Endothelial cell of umbilical vein (primary cell): ENCODE measurements around the gene RALGPS2. TPM values are rescaled to one million over a fixed set of nuclear protein-coding genes. Genes with fewer than 3 reads are reported as not detected.

ENCODE experiments used
- BruUV-seq: library from RNA; stranded (reverse); fragments of 400-500 nt; replicated peaks from 2 replicates; lab custom pipeline; 2021; lab: Mats Ljungman, UMichigan
- CTCF ChIA-PET: fragments of 300-600, 350-600 bp; sonication (Branson Sonifier 250); formaldehyde crosslinking; loops from one replicate; lab custom pipeline; 2021; ENCODE audit warnings: antibody characterized with exemption, inconsistent platforms; lab: Charles Lee
- POLR2A ChIA-PET: fragments of 300-600, 350-600 bp; sonication (Branson Sonifier 250); formaldehyde crosslinking; loops from one replicate; lab custom pipeline; 2021; ENCODE audit warnings: antibody characterized with exemption, inconsistent platforms; lab: Charles Lee
- DNase-seq: peaks from one replicate; pipeline ENCODE4 v3.0.0-alpha.2; 2011; ENCODE audit warnings: low read depth, low spot score
- FAIRE-seq: peaks from 2 replicates; lab custom pipeline; 2011; peaks lifted over from hg19 to GRCh38; lab: Jason Lieb, UNC
- H2AFZ ChIP-seq: 2 replicates; pipeline ENCODE4 v1.6.0; 2012; ENCODE audit warnings: low read depth, low read length, control low read depth, inconsistent platforms
- H3K27ac ChIP-seq: 2 replicates; pipeline ENCODE4 v1.5.1; 2011; ENCODE audit warnings: low read depth, mild to moderate bottlenecking, control low read depth, low read length, moderate library complexity; ENCODE audit not compliant: insufficient read depth
- H3K27me3 ChIP-seq, 2 experiments: 2 replicates each; pipeline versions ENCODE4 v1.6.0 to v1.6.1; 2011; ENCODE audit warnings: low read length in 2 of 2, mixed read lengths in 1 of 2; ENCODE audit not compliant: control insufficient read depth in 2 of 2, insufficient read depth in 2 of 2
- H3K36me3 ChIP-seq, 2 experiments: 2 replicates in 1 of 2; 3 replicates in 1 of 2; pipeline ENCODE4 v1.5.1; 2011; ENCODE audit warnings: low read length in 2 of 2, mild to moderate bottlenecking in 1 of 2, moderate library complexity in 1 of 2; ENCODE audit not compliant: control insufficient read depth in 2 of 2, insufficient read depth in 2 of 2; ENCODE audit errors: extremely low read depth in 1 of 2
- H3K4me1 ChIP-seq: 3 replicates; pipeline ENCODE4 v1.5.1; 2011; ENCODE audit warnings: mild to moderate bottlenecking, low read length; ENCODE audit not compliant: control insufficient read depth, insufficient read depth; ENCODE audit errors: extremely low read depth
- H3K4me2 ChIP-seq: 2 replicates; pipeline ENCODE4 v1.6.1; 2011; ENCODE audit warnings: low read length, control low read depth, mixed read lengths; ENCODE audit not compliant: insufficient read depth
- H3K4me3 ChIP-seq, 3 experiments: fragments of 200-600 bp in 1 of 3; sonication (generic), shearing (Covaris generic) in 1 of 3; replicated peaks in 1 of 3; 2 replicates each; pipeline ENCODE4 v1.5.1; 2011 to 2016; ENCODE audit warnings: control low read depth in 3 of 3, low read length in 3 of 3, mild to moderate bottlenecking in 2 of 3, inconsistent platforms in 1 of 3, low read depth in 1 of 3, moderate library complexity in 1 of 3; ENCODE audit not compliant: insufficient read depth in 1 of 3
- H3K79me2 ChIP-seq: 2 replicates; pipeline ENCODE4 v1.6.0; 2012; ENCODE audit warnings: low read length, inconsistent platforms; ENCODE audit not compliant: control insufficient read depth, insufficient read depth
- H3K9ac ChIP-seq: replicated peaks from 2 replicates; pipeline ENCODE3; 2011; ENCODE audit warnings: low read length, control low read depth; ENCODE audit not compliant: insufficient read depth; ENCODE audit errors: extremely low read depth
- H3K9me1 ChIP-seq: replicated peaks from 3 replicates; pipeline ENCODE4 v1.6.0; 2011; ENCODE audit warnings: mild to moderate bottlenecking, low read length; ENCODE audit not compliant: control insufficient read depth, insufficient read depth; ENCODE audit errors: extremely low read depth
- H3K9me3 ChIP-seq: replicated peaks from 2 replicates; pipeline ENCODE4 v1.5.1; 2012; ENCODE audit warnings: low read length, inconsistent platforms; ENCODE audit not compliant: control insufficient read depth, insufficient read depth
- H4K20me1 ChIP-seq: replicated peaks from 2 replicates; pipeline ENCODE3; 2011; ENCODE audit warnings: mild to moderate bottlenecking, low read length; ENCODE audit not compliant: control insufficient read depth, insufficient read depth; ENCODE audit errors: extremely low read depth
- EZH2 ChIP-seq: IDR thresholded peaks from 2 replicates; pipeline ENCODE4 v1.6.1; 2012; ENCODE audit warnings: borderline replicate concordance, low read depth, mild to moderate bottlenecking, moderate library complexity, low read length, inconsistent platforms; ENCODE audit not compliant: severe bottlenecking
- FOS ChIP-seq: IDR thresholded peaks from 2 replicates; pipeline ENCODE4 v1.6.1; 2011; ENCODE audit warnings: mild to moderate bottlenecking, low read length, moderate library complexity, borderline replicate concordance; ENCODE audit not compliant: insufficient read depth
- GATA2 ChIP-seq: IDR thresholded peaks from 2 replicates; pipeline ENCODE4 v1.7.0; 2011; ENCODE audit warnings: low read depth, mild to moderate bottlenecking, moderate library complexity, mixed read lengths, low read length; ENCODE audit not compliant: insufficient read length, insufficient read depth
- JUN ChIP-seq: IDR thresholded peaks from 2 replicates; pipeline ENCODE4 v1.6.1; 2011; ENCODE audit warnings: borderline replicate concordance, low read depth; ENCODE audit not compliant: insufficient read length, insufficient read depth
- MYC ChIP-seq: IDR thresholded peaks from one replicate; pipeline ENCODE4 v1.6.1; 2011; ENCODE audit warnings: mild to moderate bottlenecking, low read depth, low read length
- POLR2A ChIP-seq: IDR thresholded peaks from 2 replicates; pipeline ENCODE4 v1.6.1; 2012; ENCODE audit warnings: low read depth, mild to moderate bottlenecking, control low read depth, low read length
- POLR2AphosphoS5 ChIP-seq: IDR thresholded peaks from 2 replicates; pipeline ENCODE4 v1.6.1; 2012; ENCODE audit warnings: low read depth, mild to moderate bottlenecking, control low read depth, low read length, moderate library complexity; ENCODE audit not compliant: insufficient read depth
- dilution Hi-C: fragments of 300-500 bp; cut with MboI; formaldehyde crosslinking; loops from one replicate; pipeline ENCODE4 v1.15.0; 2019; ENCODE audit warnings: low sequenced_read_pairs; ENCODE audit not compliant: extremely low pct_ligation_motif_present
- intact Hi-C: fragments of 100-400 bp; cut with micrococcal nuclease; formaldehyde crosslinking; loops from one replicate; pipeline ENCODE4 v1.10.0; 2022
- polyA plus RNA-seq, 4 experiments: library from polyadenylated mRNA; depleted of rRNA in 3 of 4; stranded (reverse) in 3 of 4; unstranded in 1 of 4; fragments of >200 nt; gene quantifications; 2 replicates each; pipeline versions ENCODE4 v1.2.1 to v1.2.3, GENCODE V29; 2011 to 2012; ENCODE audit warnings: missing spikeins in 1 of 4
- total RNA-seq: library from RNA; stranded (reverse); gene quantifications from 2 replicates; pipeline ENCODE4 v1.2.3, GENCODE V29; 2021
- TF ChIP-seq, protein P1 (sequence below), 2 donors: IDR thresholded peaks; 1 replicate in 1 of 2; 2 replicates in 1 of 2; pipeline ENCODE4 v1.5.1; 2011; ENCODE audit warnings: low read length in 2 of 2, mild to moderate bottlenecking in 2 of 2, moderate library complexity in 2 of 2, control low read depth in 1 of 2, inconsistent platforms in 1 of 2, low read depth in 1 of 2; ENCODE audit not compliant: insufficient read depth in 1 of 2; ENCODE audit errors: extremely low read depth in 1 of 2
- TF ChIP-seq, protein P2 (sequence below): IDR thresholded peaks from 2 replicates; pipeline ENCODE4 v1.6.1; 2011; ENCODE audit not compliant: insufficient read depth, insufficient read length

The RALGPS2 gene
- total and polyA plus RNA-seq, 2 donors (not counting 3 experiments of a cell fraction or from before 2014, with no cell fraction given) = 4.6 to 27.7 TPM

DNA sequence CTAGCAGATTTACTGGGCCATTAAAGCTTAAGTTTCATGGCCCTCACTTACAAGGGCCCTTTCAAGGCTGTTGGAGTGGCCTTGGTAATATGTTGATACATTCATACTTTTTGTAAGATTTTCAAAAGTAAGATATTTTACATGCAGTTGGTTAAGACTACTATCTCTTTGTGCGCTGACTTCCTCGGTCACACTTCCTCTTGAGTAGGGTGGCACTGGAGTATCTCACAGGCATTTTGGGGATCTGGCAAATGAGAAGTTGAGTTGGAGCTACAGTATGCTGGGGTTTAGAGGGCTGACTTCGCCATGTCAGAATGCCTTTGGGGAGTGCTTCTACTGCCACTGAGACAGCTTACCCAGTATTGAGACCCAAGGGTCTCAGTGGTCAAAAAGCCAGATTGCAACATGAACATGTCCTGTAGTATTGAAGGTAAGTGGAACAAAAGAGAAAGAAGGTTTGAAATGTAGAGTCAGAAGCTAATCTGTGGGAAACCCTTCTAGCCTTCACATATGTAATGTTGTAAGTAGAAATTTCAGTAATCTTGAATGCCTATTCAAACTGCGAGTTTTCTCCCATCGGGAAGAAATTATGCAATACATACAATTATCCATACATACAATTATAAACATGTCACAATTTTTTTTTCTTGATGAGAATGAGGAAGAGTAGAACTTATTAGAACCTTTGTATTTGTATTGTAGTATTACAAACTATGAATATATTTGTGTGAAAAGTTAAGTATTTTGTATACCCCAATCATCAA is 32.3 kb upstream of the RALGPS2 start:
- no peaks in the 10 kb centered on the region for H3K79me2 ChIP-seq
- TF ChIP-seq FOS (no peak), EZH2 (no peak), POLR2A (no peak), GATA2 (no peak), MYC (no peak), JUN (no peak), POLR2AphosphoS5 (no peak)
- TF ChIP-seq, protein P1, sequence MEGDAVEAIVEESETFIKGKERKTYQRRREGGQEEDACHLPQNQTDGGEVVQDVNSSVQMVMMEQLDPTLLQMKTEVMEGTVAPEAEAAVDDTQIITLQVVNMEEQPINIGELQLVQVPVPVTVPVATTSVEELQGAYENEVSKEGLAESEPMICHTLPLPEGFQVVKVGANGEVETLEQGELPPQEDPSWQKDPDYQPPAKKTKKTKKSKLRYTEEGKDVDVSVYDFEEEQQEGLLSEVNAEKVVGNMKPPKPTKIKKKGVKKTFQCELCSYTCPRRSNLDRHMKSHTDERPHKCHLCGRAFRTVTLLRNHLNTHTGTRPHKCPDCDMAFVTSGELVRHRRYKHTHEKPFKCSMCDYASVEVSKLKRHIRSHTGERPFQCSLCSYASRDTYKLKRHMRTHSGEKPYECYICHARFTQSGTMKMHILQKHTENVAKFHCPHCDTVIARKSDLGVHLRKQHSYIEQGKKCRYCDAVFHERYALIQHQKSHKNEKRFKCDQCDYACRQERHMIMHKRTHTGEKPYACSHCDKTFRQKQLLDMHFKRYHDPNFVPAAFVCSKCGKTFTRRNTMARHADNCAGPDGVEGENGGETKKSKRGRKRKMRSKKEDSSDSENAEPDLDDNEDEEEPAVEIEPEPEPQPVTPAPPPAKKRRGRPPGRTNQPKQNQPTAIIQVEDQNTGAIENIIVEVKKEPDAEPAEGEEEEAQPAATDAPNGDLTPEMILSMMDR (IDR thresholded peaks at IDR 0.05; ENCODE audit: extremely low read depth in 1 of 2, insufficient read depth in 1 of 2, low read depth in 1 of 2, low read length in 2 of 2) = no peak
- TF ChIP-seq, protein P2, sequence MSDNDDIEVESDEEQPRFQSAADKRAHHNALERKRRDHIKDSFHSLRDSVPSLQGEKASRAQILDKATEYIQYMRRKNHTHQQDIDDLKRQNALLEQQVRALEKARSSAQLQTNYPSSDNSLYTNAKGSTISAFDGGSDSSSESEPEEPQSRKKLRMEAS = no peak
- no peak overlapping the region for H3K27ac ChIP-seq
- DNase-seq (no peak), FAIRE-seq (no peak)
- H3K27me3 ChIP-seq = no peaks in the 10 kb centered on the region
- no peaks in the 10 kb centered on the region for H3K36me3 ChIP-seq
- CTCF ChIA-PET = interaction anchor here (0.9 to 2.5 kb wide), 5 partner anchors 8 to 311 kb away, joined by 3 to 12 read pairs (median 3); no protein-coding TSS in a partner anchor
- no TSS peak for BruUV-seq
- intact Hi-C loops (no loop called here), dilution Hi-C loops (no loop called here)
- H3K9ac ChIP-seq = no peak overlapping the region
- H4K20me1 ChIP-seq = no peaks in the 10 kb centered on the region
- POLR2A ChIA-PET = no interaction called here
- H3K9me1 ChIP-seq = no peaks in the 10 kb centered on the region
- H3K4me3 ChIP-seq = no peak overlapping the region
- H2AFZ ChIP-seq = no peak overlapping the region
- H3K4me2 ChIP-seq = no peak overlapping the region
- no peaks in the 10 kb centered on the region for H3K9me3 ChIP-seq
- no peaks in the 10 kb centered on the region for H3K4me1 ChIP-seq
